Panc1 (cell line): ENCODE measurements around the gene MGA. TPM values are rescaled to one million over a fixed set of nuclear protein-coding genes. Genes with fewer than 3 reads are reported as not detected.
A peak's percentile ranks its signal among the peaks of the same experiment; 100 is the strongest.

Experiments used
- ATAC-seq: fragments of 200-7000 bp; cut with Tn5 transposase; 2 replicates; pipeline ENCODE4 v1.9.1; 2020; ENCODE audit warnings: mild to moderate bottlenecking, moderate library complexity
- BruUV-seq: library from RNA; stranded (reverse); fragments of 400-500 nt; replicated peaks from 2 replicates; lab custom pipeline; 2021; lab: Mats Ljungman, UMichigan
- CTCF ChIA-PET: fragments of 300-600 bp; sonication (Branson Sonifier 250); formaldehyde crosslinking; loops from one replicate; lab custom pipeline; 2022; ENCODE audit warnings: antibody characterized with exemption; lab: Charles Lee
- POLR2A ChIA-PET: fragments of 300-600 bp; sonication (Branson Sonifier 250); formaldehyde crosslinking; loops from one replicate; lab custom pipeline; 2022; ENCODE audit warnings: antibody characterized with exemption; lab: Charles Lee
- DNase-seq: peaks from one replicate; pipeline ENCODE4 v3.0.0-alpha.2; 2010; ENCODE audit warnings: low read depth, low spot score
- H3K27ac ChIP-seq: 2 replicates; pipeline ENCODE4 v1.5.1; 2011; ENCODE audit warnings: mild to moderate bottlenecking, low read length, inconsistent platforms
- H3K27me3 ChIP-seq: fragments of 200-500 bp; sonication (Bioruptor generic); 2 replicates; pipeline ENCODE4 v1.6.0; 2014; ENCODE audit warnings: low read length, inconsistent platforms; ENCODE audit not compliant: control insufficient read depth, insufficient read depth
- H3K36me3 ChIP-seq: fragments of 200-500 bp; sonication (Bioruptor generic); 2 replicates; pipeline ENCODE4 v1.5.1; 2014; ENCODE audit warnings: inconsistent platforms, mild to moderate bottlenecking, low read length, moderate library complexity; ENCODE audit not compliant: control insufficient read depth, insufficient read depth
- H3K4me1 ChIP-seq: 2 replicates; pipeline ENCODE4 v1.5.1; 2011; ENCODE audit warnings: inconsistent platforms, mild to moderate bottlenecking, low read length, moderate library complexity; ENCODE audit not compliant: control insufficient read depth, insufficient read depth
- H3K4me3 ChIP-seq, 2 experiments: 2 replicates each; pipeline ENCODE4 v1.5.1; 2011 to 2012; ENCODE audit warnings: low read depth in 2 of 2, low read length in 2 of 2, mild to moderate bottlenecking in 2 of 2, inconsistent platforms in 1 of 2, moderate library complexity in 1 of 2
- H3K9me3 ChIP-seq: fragments of 200-500 bp; sonication (Bioruptor generic); 2 replicates; pipeline ENCODE4 v1.5.1; 2014; ENCODE audit warnings: low read depth, mild to moderate bottlenecking, inconsistent platforms, low read length, moderate library complexity; ENCODE audit not compliant: control insufficient read depth, insufficient read depth
- POLR2AphosphoS5 ChIP-seq: IDR thresholded peaks from 2 replicates; pipeline ENCODE4 v1.6.1; 2012; ENCODE audit warnings: mild to moderate bottlenecking, low read depth, low read length, moderate library complexity
- SIN3A ChIP-seq: IDR thresholded peaks from 2 replicates; pipeline ENCODE4 v1.6.1; 2012; ENCODE audit warnings: low read depth, mild to moderate bottlenecking, low read length, moderate library complexity, borderline replicate concordance; ENCODE audit not compliant: insufficient read depth
- TCF7L2 ChIP-seq: IDR thresholded peaks from 2 replicates; pipeline ENCODE4 v1.6.1; 2011; ENCODE audit warnings: mild to moderate bottlenecking, low read depth, low read length, inconsistent platforms
- in situ Hi-C: cut with HindIII; loops from 2 replicates; pipeline ENCODE4 v1.10.0; 2016; ENCODE audit warnings: low sequenced_read_pairs, low pct_unique_long_range_greater_than_20kb
- intact Hi-C: fragments of 100-400 bp; cut with micrococcal nuclease; formaldehyde crosslinking; loops from one replicate; pipeline ENCODE4 v1.10.0; 2022; ENCODE audit not compliant: unreplicated experiment
- total RNA-seq: library from RNA; stranded (reverse); gene quantifications from one replicate; pipeline ENCODE4 v1.2.1, GENCODE V29; 2021; ENCODE audit not compliant: unreplicated experiment
- TF ChIP-seq, protein P1 (sequence below), 2 experiments: IDR thresholded peaks; 2 replicates each; pipeline ENCODE4 v1.6.1; 2011 to 2012; ENCODE audit warnings: low read depth in 2 of 2, control low read depth in 1 of 2, low read length in 1 of 2, mild to moderate bottlenecking in 1 of 2, moderate library complexity in 1 of 2; ENCODE audit not compliant: insufficient read depth in 1 of 2
- TF ChIP-seq, protein P2 (sequence below): fragments of 450-650 bp; IDR thresholded peaks from 2 replicates; pipeline ENCODE4 v1.5.1; 2017; ENCODE audit warnings: mild to moderate bottlenecking

MGA gene
- total RNA-seq, 1 experiment from 2014 or later, result 43.6 TPM

DNA sequence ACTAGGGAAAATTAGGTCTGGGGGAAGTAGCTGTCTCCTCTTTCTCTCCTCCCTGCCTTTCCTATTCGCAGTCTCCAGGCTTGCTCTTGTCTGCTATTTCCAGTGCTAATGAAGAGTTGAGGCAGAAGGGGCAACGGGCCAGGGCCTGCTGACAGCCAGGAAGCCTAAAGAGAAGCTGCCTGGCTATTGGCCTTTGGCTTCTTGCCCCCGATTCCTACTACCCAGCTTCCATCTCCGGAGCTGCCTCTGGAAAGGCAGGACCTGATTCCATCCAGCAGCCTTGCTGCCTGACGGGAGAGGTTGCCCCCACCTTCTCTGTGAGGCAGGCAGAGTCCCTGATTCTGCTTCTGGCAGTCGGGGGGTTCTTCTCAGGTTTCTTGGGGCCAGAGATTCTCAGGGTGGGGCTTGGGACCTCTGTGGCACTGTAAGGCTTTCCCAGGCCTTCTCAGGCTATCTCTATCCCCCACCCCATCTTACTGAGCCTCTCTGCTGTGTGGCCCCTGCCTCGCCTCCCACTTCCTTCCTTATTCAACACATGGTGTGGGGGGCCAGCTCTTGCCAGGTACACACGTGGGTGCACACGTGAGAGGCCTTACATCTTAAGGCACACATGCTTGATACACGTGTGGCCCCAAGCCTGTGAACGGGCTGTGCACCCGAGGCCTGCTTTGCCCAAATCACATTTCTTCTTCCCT lies 149.5 kb downstream of the MGA start:
- DNase-seq, result no peak
- no peaks in the 10 kb centered on the region for H3K36me3 ChIP-seq
- intact Hi-C loops, result loop anchor here (10.0 kb wide), 1 partner anchor 205 kb away; no protein-coding TSS in a partner anchor
- no peaks in the 10 kb centered on the region for H3K27me3 ChIP-seq
- no peak for ATAC-seq
- ChIA-PET POLR2A (no interaction called here), CTCF (interaction anchor here (0.6 to 1.1 kb wide), 5 partner anchors 18 to 304 kb away, joined by 3 to 7 read pairs (median 3); partner anchors contain the start of gene MAPKBP1)
- in situ Hi-C loops, result no loop called here
- H3K9me3 ChIP-seq, result no peaks in the 10 kb centered on the region
- BruUV-seq, result no TSS peak
- TF ChIP-seq, protein P1, sequence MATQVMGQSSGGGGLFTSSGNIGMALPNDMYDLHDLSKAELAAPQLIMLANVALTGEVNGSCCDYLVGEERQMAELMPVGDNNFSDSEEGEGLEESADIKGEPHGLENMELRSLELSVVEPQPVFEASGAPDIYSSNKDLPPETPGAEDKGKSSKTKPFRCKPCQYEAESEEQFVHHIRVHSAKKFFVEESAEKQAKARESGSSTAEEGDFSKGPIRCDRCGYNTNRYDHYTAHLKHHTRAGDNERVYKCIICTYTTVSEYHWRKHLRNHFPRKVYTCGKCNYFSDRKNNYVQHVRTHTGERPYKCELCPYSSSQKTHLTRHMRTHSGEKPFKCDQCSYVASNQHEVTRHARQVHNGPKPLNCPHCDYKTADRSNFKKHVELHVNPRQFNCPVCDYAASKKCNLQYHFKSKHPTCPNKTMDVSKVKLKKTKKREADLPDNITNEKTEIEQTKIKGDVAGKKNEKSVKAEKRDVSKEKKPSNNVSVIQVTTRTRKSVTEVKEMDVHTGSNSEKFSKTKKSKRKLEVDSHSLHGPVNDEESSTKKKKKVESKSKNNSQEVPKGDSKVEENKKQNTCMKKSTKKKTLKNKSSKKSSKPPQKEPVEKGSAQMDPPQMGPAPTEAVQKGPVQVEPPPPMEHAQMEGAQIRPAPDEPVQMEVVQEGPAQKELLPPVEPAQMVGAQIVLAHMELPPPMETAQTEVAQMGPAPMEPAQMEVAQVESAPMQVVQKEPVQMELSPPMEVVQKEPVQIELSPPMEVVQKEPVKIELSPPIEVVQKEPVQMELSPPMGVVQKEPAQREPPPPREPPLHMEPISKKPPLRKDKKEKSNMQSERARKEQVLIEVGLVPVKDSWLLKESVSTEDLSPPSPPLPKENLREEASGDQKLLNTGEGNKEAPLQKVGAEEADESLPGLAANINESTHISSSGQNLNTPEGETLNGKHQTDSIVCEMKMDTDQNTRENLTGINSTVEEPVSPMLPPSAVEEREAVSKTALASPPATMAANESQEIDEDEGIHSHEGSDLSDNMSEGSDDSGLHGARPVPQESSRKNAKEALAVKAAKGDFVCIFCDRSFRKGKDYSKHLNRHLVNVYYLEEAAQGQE (IDR thresholded peaks at IDR 0.05; ENCODE audit: insufficient read depth in 1 of 2, low read depth in 2 of 2, low read length in 1 of 2), result no peak
- TF ChIP-seq SIN3A (no peak), POLR2AphosphoS5 (no peak), TCF7L2 (no peak)
- TF ChIP-seq, protein P2, sequence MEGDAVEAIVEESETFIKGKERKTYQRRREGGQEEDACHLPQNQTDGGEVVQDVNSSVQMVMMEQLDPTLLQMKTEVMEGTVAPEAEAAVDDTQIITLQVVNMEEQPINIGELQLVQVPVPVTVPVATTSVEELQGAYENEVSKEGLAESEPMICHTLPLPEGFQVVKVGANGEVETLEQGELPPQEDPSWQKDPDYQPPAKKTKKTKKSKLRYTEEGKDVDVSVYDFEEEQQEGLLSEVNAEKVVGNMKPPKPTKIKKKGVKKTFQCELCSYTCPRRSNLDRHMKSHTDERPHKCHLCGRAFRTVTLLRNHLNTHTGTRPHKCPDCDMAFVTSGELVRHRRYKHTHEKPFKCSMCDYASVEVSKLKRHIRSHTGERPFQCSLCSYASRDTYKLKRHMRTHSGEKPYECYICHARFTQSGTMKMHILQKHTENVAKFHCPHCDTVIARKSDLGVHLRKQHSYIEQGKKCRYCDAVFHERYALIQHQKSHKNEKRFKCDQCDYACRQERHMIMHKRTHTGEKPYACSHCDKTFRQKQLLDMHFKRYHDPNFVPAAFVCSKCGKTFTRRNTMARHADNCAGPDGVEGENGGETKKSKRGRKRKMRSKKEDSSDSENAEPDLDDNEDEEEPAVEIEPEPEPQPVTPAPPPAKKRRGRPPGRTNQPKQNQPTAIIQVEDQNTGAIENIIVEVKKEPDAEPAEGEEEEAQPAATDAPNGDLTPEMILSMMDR, result no peak
- H3K4me3 ChIP-seq, result no peak overlapping the region
- no peak overlapping the region for H3K27ac ChIP-seq
- no peaks in the 10 kb centered on the region; the same call in 1 of the 2 replicates for H3K4me1 ChIP-seq

DNA sequence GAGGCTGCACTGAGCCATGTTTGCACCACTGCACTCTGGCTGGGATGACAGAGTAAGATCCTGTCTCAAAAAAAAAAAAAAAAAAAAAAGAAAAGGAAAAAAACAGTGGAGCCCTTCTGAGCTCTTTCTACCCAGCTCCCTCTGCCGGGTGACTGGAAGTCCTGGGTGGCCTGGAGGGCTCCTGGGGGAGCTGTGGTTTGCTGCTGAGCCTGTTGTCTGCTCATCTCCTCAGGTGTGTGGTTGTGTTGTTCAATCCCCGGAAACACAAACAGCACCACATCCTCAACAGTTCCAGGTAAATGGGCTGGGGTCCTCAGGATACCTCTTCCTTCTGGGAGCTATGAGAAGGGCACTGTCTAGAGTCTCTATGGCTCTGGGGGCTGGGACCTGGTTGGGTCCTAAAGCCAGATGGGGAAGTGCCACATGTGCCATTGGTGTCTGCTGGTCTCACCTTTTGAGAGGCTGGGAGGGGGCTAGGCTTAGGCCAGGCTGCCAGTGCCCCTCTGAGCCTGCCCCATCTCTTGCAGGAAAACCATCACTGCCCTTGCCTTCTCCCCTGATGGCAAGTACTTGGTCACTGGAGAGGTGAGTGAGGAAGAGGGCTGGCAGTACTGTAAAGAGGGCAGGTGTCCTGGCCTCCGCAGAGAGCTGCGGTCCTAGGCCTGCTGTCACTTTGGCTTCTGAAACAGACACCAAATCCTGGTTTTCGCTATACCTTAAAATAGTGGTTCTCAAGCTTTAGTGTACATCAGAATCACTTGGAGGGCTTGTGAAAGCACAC lies 150.6 kb downstream of the MGA start:
- no peaks in the 10 kb centered on the region for H3K27me3 ChIP-seq
- H3K4me1 ChIP-seq, result no peaks in the 10 kb centered on the region; the same call in 1 of the 2 replicates
- in situ Hi-C loops (no loop called here), intact Hi-C loops (loop anchor here (1.0 to 10.0 kb wide), 2 partner anchors 39 to 206 kb away; no protein-coding TSS in a partner anchor)
- no peaks in the 10 kb centered on the region for H3K9me3 ChIP-seq
- H3K36me3 ChIP-seq, result peaks cover 2% of the 10 kb centered on the region; the same call in 1 of the 2 replicates
- ChIA-PET CTCF (interaction anchor here (0.6 to 1.9 kb wide), 10 partner anchors 16 to 321 kb away, joined by 3 to 20 read pairs (median 5); partner anchors contain the start of gene MAPKBP1), POLR2A (interaction anchor here (0.6 to 0.8 kb wide), 4 partner anchors 19 to 214 kb away, joined by 4 to 7 read pairs (median 6); no protein-coding TSS in a partner anchor)
- H3K4me3 ChIP-seq, result no peak overlapping the region
- TF ChIP-seq, protein P2, result no peak
- TF ChIP-seq, protein P1 (IDR thresholded peaks at IDR 0.05; ENCODE audit: insufficient read depth in 1 of 2, low read depth in 2 of 2, low read length in 1 of 2), result no peak
- TF ChIP-seq SIN3A, result no peak
- TF ChIP-seq POLR2AphosphoS5, result no peak
- no peak for TF ChIP-seq TCF7L2
- no peak overlapping the region for H3K27ac ChIP-seq
- BruUV-seq, result no TSS peak
- DNase-seq (no peak), ATAC-seq (peak; percentile 62)
